Mesothelial cell of epicardium (in vitro differentiated cells): ENCODE measurements around the gene ZNF385D. TPM values are rescaled to one million over a fixed set of nuclear protein-coding genes. Genes with fewer than 3 reads are reported as not detected.
"Not testable (repeated sequence)": the region's sequence is repeated elsewhere in the genome, so short reads cannot be mapped to it uniquely, and the experiment has no call there.

Experiments
- DNase-seq, 2 experiments: peaks; one replicate each; pipeline ENCODE4 v3.0.0; 2021; ENCODE audit warnings: low spot score in 2 of 2; ENCODE audit not compliant: unreplicated experiment in 2 of 2
- H3K27ac Mint-ChIP-seq: 2 replicates; pipeline ENCODE4 v1.8.0; 2021; ENCODE audit warnings: mixed read lengths
- H3K27me3 Mint-ChIP-seq: 2 replicates; pipeline ENCODE4 v1.8.0; 2021; ENCODE audit warnings: low read depth, mixed read lengths
- H3K36me3 Mint-ChIP-seq: 2 replicates; pipeline ENCODE4 v1.8.0; 2021; ENCODE audit warnings: mixed read lengths
- H3K4me1 Mint-ChIP-seq: 2 replicates; pipeline ENCODE4 v1.8.0; 2021; ENCODE audit warnings: mixed read lengths
- H3K4me3 Mint-ChIP-seq: 2 replicates; pipeline ENCODE4 v1.8.0; 2021; ENCODE audit warnings: mild to moderate bottlenecking, moderate library complexity, mixed read lengths
- H3K9me3 Mint-ChIP-seq: 2 replicates; pipeline ENCODE4 v1.8.0; 2021; ENCODE audit warnings: mixed read lengths
- total RNA-seq: library from RNA; stranded (reverse); gene quantifications from 3 replicates; pipeline ENCODE4 v1.2.1, GENCODE V29; 2021
- TF ChIP-seq, protein P1 (sequence below): fragments of 200-600 bp; sonication (generic); IDR thresholded peaks from one replicate; pipeline ENCODE4 v1.5.0; 2021; ENCODE audit warnings: antibody characterized with exemption; ENCODE audit not compliant: unreplicated experiment

ZNF385D gene
- total RNA-seq, 1 donor from 2014 or later: 3.7 TPM

DNA sequence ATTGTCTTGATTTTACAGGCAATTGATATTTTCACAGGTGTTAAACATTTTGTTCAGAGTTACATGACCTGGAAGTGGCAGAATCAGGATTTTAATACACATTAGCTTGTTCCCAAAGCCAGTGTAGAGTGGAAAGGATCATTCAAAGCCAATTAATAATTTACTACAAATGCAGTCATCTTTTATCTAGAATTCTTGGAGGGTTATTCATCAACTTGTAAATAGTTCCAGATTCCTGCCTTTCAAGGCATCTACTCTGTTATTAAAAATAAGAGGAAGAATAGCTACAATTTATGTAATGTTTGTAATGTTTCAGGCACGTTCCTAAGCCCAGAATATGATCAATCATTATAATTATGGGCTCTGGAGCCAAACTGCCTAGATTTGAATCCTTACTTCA is 358.5 kb downstream of the ZNF385D start:
- Mint-ChIP-seq H3K27me3 (no peaks in the 10 kb centered on the region), H3K27ac (peak overlapping the region; percentile 47)
- DNase-seq: no peak

DNA sequence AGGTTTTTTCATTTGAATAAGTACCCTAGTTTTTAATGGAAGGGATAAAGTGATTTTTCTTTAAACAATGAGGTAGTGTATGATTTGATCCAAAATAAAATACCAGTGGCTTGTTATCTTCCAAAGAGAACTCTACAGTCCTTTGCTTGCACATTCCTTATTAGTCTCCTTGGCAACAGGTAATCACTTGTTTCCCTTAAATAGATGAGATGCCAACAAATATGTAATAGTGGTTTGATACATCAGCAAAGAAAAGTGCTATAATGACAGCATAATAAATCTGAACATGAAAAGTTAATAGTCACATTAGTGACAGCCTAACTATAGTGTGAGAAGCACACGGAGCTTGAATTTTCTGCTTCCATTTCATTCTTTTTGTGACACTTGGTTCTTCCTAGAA is 360.2 kb downstream of the ZNF385D start:
- no peak for DNase-seq
- TF ChIP-seq, protein P1, sequence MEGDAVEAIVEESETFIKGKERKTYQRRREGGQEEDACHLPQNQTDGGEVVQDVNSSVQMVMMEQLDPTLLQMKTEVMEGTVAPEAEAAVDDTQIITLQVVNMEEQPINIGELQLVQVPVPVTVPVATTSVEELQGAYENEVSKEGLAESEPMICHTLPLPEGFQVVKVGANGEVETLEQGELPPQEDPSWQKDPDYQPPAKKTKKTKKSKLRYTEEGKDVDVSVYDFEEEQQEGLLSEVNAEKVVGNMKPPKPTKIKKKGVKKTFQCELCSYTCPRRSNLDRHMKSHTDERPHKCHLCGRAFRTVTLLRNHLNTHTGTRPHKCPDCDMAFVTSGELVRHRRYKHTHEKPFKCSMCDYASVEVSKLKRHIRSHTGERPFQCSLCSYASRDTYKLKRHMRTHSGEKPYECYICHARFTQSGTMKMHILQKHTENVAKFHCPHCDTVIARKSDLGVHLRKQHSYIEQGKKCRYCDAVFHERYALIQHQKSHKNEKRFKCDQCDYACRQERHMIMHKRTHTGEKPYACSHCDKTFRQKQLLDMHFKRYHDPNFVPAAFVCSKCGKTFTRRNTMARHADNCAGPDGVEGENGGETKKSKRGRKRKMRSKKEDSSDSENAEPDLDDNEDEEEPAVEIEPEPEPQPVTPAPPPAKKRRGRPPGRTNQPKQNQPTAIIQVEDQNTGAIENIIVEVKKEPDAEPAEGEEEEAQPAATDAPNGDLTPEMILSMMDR: no peak
- Mint-ChIP-seq H3K4me3 (no peak overlapping the region), H3K36me3 (peaks cover 3% of the 10 kb centered on the region), H3K4me1 (peaks cover 7% of the 10 kb centered on the region), H3K9me3 (peaks cover 38% of the 10 kb centered on the region), H3K27ac (no peak overlapping the region), H3K27me3 (no peaks in the 10 kb centered on the region)

More for the DNA sequence above, 358.5 kb downstream of the ZNF385D start:
- TF ChIP-seq, protein P1: no peak
- no peak overlapping the region for H3K4me3 Mint-ChIP-seq
- H3K4me1 Mint-ChIP-seq: peaks cover 7% of the 10 kb centered on the region
- peaks cover 1% of the 10 kb centered on the region for H3K36me3 Mint-ChIP-seq
- H3K9me3 Mint-ChIP-seq: peaks cover 29% of the 10 kb centered on the region

DNA sequence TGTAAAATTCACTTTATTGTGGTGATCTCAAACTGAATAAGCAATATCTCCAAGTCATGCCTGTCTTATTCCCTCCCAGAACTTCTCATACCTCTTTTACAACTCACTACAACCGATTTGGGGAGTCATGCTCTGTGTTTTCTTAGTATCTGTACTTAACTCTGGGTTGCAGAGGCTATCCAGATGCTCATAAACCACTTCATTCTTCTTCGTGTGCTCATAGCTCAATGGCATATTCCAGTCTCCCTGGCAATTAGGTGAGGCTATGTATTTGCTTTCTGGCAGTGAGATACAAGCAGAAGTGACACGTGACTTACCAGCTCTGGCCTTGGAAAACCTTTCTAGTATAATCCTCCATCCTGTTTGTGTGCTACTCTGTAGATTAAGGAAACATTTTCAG is 360.9 kb downstream of the ZNF385D start:
- no peak for DNase-seq
- peaks cover 7% of the 10 kb centered on the region for H3K4me1 Mint-ChIP-seq
- no peaks in the 10 kb centered on the region for H3K27me3 Mint-ChIP-seq
- H3K9me3 Mint-ChIP-seq: peaks cover 42% of the 10 kb centered on the region
- no peak overlapping the region for H3K4me3 Mint-ChIP-seq
- peaks cover 3% of the 10 kb centered on the region for H3K36me3 Mint-ChIP-seq
- TF ChIP-seq, protein P1: no peak
- no peak overlapping the region for H3K27ac Mint-ChIP-seq

DNA sequence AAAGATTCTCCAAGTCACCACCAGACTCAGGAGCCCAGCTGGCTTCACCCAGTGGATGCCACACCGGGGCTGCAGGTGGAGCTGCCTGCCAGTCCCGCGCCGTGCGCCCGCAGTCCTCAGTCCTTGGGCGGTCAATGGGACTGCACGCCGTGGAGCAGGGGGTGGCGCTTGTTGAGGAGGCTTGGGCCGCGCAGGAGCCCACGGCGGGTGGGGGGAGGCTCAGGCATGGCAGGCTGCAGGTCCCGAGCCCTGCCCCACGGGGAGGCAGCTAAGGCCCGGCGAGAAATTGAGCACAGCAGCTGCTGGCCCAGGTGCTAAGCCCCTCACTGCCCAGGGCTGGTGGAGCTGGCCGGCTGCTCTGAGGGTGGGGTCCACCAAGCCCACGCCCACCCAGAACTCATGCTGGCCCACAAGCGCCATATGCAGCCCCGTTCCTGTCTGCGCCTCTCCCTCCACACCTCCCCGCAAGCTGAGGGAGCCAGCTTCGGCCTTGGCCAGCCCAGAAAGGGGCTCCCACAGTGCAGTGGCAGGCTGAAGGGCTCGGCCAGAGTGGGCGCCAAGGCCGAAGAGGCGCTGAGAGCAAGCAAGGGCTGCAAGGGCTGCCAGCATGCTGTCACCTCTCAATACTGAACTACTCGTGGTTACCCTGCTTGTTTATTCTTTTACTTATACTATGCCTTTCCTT is 363.7 kb downstream of the ZNF385D start:
- H3K36me3 Mint-ChIP-seq, H3K4me3 Mint-ChIP-seq, H3K27ac Mint-ChIP-seq, H3K27me3 Mint-ChIP-seq, DNase-seq, H3K4me1 Mint-ChIP-seq: not testable (repeated sequence)
- peaks cover 40% of the 10 kb centered on the region for H3K9me3 Mint-ChIP-seq

DNA sequence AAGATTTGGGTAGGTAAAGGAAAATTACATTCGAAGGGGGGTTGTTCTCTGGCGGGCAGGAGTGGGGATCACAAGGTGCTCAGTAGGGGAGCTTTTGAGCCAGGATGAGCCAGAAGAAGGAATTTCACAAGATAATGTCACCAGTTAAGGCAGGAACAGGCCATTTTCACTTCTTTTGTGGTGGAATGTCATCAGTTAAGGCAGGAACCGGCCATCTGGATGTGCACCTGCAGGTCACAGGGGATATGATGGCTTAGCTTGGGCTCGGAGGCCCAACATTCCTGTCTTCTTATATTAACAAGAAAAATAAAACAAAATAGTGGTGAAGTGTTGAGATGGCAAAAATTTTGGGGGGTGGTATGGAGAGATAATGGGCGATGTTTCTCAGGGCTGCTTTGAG is 373.0 kb downstream of the ZNF385D start:
- not testable (repeated sequence) for H3K4me3 Mint-ChIP-seq, H3K9me3 Mint-ChIP-seq, H3K36me3 Mint-ChIP-seq, DNase-seq, H3K4me1 Mint-ChIP-seq, H3K27me3 Mint-ChIP-seq, H3K27ac Mint-ChIP-seq

DNA sequence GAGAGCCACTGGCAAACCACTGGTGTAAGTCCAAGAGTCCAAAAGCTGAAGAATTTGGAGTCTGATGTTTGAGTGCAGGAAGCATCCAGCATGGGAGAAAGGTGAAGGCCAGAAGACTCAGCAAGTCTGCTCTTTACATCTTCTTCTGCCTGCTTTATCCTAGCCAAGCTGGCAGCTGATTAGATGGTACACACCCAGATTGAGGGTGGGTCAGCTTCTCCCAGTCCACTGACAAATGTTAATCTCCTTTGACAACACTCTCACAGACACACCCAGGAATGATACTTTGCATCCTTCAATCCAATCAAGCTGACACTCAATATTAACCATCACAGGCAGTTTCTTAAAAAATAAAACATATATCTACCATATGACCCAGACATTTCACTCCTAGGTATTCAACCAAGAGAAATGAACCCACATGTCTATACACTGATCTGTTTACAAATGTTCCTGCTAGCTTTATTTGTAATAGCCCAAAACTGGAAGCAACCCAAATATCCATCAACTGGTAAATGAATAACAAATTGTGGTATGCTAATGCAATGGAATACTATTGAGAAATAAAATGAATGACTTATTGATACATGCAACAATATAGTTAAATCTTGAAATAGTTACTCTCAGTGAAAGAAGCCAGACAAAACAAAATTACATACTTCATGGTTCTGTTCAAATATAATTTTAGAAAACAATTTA is 373.8 kb downstream of the ZNF385D start:
- no peaks in the 10 kb centered on the region for H3K36me3 Mint-ChIP-seq
- H3K9me3 Mint-ChIP-seq: peaks cover under 1% of the 10 kb centered on the region
- no peaks in the 10 kb centered on the region for H3K27me3 Mint-ChIP-seq
- no peak overlapping the region for H3K4me3 Mint-ChIP-seq
- H3K27ac Mint-ChIP-seq: no peak overlapping the region
- H3K4me1 Mint-ChIP-seq: peaks cover 6% of the 10 kb centered on the region
- no peak for DNase-seq
- TF ChIP-seq, protein P1: no peak
